Measurements from ENCODE around the gene SBF2.
A peak's percentile ranks its signal among the peaks of the same experiment; 100 is the strongest.

DNA sequence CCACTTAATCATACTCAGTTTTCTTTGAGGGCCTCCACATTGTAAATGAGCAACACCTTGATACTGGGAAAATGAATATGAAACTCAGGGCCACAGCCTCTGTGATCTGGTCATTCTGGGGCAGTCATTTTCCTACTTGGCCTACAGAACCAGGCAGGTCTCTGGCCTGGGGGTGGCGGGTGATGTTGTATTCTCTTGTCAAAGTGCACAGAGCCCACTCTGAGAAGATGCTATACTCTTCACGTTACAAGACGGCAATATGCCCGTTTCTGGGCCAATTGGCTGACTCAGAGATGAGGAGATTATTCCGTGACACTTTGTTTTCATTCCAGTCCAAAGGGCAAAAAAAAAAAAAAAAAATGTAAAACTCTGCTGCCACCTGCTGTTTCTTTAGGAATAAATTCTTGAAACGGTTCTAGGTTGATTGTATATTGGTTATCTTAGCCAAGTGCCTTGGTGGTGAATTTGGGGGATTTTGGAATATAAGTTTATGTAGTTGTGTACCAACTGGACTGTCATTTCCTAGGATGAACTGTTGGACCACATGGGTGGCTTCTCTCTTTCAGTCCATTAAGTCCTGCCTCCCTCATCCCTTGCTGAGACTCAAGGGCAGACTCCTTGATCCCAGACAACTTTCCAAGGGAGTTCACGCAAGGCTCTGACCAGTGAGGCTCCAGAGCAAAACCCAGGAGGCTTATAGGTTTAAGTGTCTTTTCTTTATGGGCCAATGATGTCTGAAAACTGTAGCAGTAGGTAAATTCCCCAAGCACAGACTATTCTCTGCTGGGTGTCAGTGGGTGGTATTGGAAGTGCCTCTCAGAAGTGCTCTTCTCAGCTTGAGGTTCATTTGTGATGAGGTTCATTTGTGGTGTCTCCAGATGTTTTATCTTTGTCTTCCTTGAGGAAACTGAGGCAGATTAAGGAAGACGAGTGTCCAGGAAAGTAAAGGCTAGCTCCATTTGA, 29.1 kb upstream of the SBF2 start:
- TF ChIP-seq YY1 (IDR thresholded peaks at IDR 0.05; ENCODE audit: borderline replicate concordance in 1 of 3, control insufficient read depth in 1 of 3, extremely low read depth in 1 of 3, insufficient read depth in 3 of 3, insufficient read length in 1 of 3, insufficient replicate concordance in 2 of 3, low read depth in 1 of 3, low read length in 2 of 3) (no peak), HMG20B (CRISPR knock-in tag; IDR thresholded peaks at IDR 0.05) (no peak), MXI1 (IDR thresholded peaks at IDR 0.05; ENCODE audit: low read depth, low read length) (no peak), POLR2A (conservative IDR thresholded peaks at IDR 0.05) (no peak), FIP1L1 (IDR thresholded peaks at IDR 0.05; ENCODE audit: low read depth, low read length, poor library complexity, severe bottlenecking) (no peak), ZNF274 (IDR thresholded peaks at IDR 0.05; ENCODE audit: borderline replicate concordance, low read depth, low read length) (no peak), NR1H2 (CRISPR knock-in tag; IDR thresholded peaks at IDR 0.05) (no peak), MAFF (IDR thresholded peaks at IDR 0.05; ENCODE audit: low read length) (peak; percentile 39), CREB1 (IDR thresholded peaks at IDR 0.05) (no peak), CREB1 (CRISPR knock-in tag; IDR thresholded peaks at IDR 0.05) (no peak), MCM7 (IDR thresholded peaks at IDR 0.05) (no peak), JUND (IDR thresholded peaks at IDR 0.05; ENCODE audit: borderline replicate concordance, low read depth, low read length) (peak; percentile 94), JUND (tag; IDR thresholded peaks at IDR 0.05; ENCODE audit: borderline replicate concordance, low read depth, low read length) (peak; percentile 94; the same call in 2 of the 3 replicates)
- TF ChIP-seq, protein P1, sequence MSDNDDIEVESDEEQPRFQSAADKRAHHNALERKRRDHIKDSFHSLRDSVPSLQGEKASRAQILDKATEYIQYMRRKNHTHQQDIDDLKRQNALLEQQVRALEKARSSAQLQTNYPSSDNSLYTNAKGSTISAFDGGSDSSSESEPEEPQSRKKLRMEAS (CRISPR knock-in tag; IDR thresholded peaks at IDR 0.05), result no peak
- TF ChIP-seq, protein P2, sequence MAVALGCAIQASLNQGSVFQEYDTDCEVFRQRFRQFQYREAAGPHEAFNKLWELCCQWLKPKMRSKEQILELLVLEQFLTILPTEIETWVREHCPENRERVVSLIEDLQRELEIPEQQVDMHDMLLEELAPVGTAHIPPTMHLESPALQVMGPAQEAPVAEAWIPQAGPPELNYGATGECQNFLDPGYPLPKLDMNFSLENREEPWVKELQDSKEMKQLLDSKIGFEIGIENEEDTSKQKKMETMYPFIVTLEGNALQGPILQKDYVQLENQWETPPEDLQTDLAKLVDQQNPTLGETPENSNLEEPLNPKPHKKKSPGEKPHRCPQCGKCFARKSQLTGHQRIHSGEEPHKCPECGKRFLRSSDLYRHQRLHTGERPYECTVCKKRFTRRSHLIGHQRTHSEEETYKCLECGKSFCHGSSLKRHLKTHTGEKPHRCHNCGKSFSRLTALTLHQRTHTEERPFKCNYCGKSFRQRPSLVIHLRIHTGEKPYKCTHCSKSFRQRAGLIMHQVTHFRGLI (CRISPR knock-in tag; IDR thresholded peaks at IDR 0.05), result no peak
